Left lung (tissue), 10 donors: ENCODE data around the gene TPSD1. TPM values are rescaled to one million over a fixed set of nuclear protein-coding genes. Genes with fewer than 3 reads are reported as not detected.

ENCODE experiments used
- ATAC-seq: fragments of 200-7000 bp; cut with Tn5 transposase; one replicate; pipeline ENCODE4 v1.9.1; 2020; ENCODE audit warnings: moderate library complexity
- DNase-seq, 4 donors: peaks; one replicate each; pipeline ENCODE4 v3.0.0-alpha.2; 2013 to 2020
- H3K27ac ChIP-seq, 2 donors: fragments of 200-600 bp; sonication (generic) in 1 of 2; one replicate each; pipeline versions ENCODE4 v1.5.0 to v1.8.0; 2020 to 2021
- H3K27me3 ChIP-seq, 2 donors: fragments of 200-600 bp; sonication (generic) in 1 of 2; one replicate each; pipeline versions ENCODE4 v1.5.0 to v1.8.0; 2020 to 2021
- H3K36me3 ChIP-seq, 2 donors: fragments of 200-600 bp; sonication (generic) in 1 of 2; one replicate each; pipeline versions ENCODE4 v1.5.0 to v1.8.0; 2020 to 2021
- H3K4me1 ChIP-seq, 2 donors: fragments of 200-600 bp; one replicate each; pipeline ENCODE4 v1.8.0; 2021
- H3K4me3 ChIP-seq, 2 donors: fragments of 200-600 bp; sonication (generic) in 1 of 2; one replicate each; pipeline versions ENCODE4 v1.5.0 to v1.8.0; 2020 to 2021; ENCODE audit warnings: mild to moderate bottlenecking in 1 of 2
- H3K9me3 ChIP-seq, 2 donors: fragments of 200-600 bp; sonication (generic) in 1 of 2; one replicate each; pipeline versions ENCODE4 v1.5.0 to v1.8.0; 2020 to 2021
- intact Hi-C, 2 donors: fragments of 100-400 bp; cut with DNase I; formaldehyde crosslinking; loops; one replicate each; pipeline versions ENCODE4 v1.11.2 to v1.14.2; 2022
- polyA plus RNA-seq, 6 donors: library from polyadenylated mRNA; unstranded; fragments of 120-200 nt; gene quantifications; one replicate each; pipeline ENCODE4 v1.2.1, GENCODE V29; 2013; ENCODE audit not compliant: insufficient read length in 6 of 6
- total RNA-seq, 2 donors: library from RNA; stranded (reverse); fragmentation: NEBNext Ultra II Directional; extraction: Animal tissue kit (Norgen Biotek cat#: 25700); gene quantifications; one replicate each; pipeline ENCODE4 v1.2.1, GENCODE V29; 2021
- TF ChIP-seq, protein P1 (sequence below), 2 donors: fragments of 200-600 bp; sonication (generic) in 1 of 2; IDR thresholded peaks; one replicate each; pipeline versions ENCODE4 v1.5.0 to v1.8.0; 2021; ENCODE audit warnings: antibody characterized with exemption in 2 of 2
- donor health status: DM: no; HTN: yes; CAD: no.
- donor health status: DM: no; HTN: no; CAD: no.

Gene TPSD1
- total and polyA plus RNA-seq, 8 donors = 0.37 TPM; not detected in 7

DNA sequence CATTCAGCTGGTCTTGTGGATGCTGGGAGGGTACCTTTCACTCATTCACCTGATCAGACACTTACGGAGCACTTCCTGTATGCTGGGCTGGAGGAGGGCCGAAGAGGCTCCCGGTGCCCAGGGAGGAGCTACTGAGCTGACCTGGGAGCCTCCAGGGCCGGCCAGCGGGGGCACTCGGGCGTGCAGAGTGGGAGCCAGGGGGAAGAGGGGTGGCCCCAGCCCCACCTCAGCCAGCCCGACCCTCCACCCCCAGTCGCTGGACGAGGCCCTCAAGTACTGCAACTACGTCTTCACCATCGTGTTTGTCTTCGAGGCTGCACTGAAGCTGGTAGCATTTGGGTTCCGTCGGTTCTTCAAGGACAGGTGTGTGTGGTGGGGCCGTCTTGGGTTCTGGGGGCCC is 41.1 kb upstream of the TPSD1 start:
- TF ChIP-seq, protein P1, sequence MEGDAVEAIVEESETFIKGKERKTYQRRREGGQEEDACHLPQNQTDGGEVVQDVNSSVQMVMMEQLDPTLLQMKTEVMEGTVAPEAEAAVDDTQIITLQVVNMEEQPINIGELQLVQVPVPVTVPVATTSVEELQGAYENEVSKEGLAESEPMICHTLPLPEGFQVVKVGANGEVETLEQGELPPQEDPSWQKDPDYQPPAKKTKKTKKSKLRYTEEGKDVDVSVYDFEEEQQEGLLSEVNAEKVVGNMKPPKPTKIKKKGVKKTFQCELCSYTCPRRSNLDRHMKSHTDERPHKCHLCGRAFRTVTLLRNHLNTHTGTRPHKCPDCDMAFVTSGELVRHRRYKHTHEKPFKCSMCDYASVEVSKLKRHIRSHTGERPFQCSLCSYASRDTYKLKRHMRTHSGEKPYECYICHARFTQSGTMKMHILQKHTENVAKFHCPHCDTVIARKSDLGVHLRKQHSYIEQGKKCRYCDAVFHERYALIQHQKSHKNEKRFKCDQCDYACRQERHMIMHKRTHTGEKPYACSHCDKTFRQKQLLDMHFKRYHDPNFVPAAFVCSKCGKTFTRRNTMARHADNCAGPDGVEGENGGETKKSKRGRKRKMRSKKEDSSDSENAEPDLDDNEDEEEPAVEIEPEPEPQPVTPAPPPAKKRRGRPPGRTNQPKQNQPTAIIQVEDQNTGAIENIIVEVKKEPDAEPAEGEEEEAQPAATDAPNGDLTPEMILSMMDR (IDR thresholded peaks at IDR 0.05) = no peak
- Histone ChIP-seq H3K9me3 (no peaks in the 10 kb centered on the region), H3K36me3 (no peaks in the 10 kb centered on the region), H3K27ac (no peak overlapping the region), H3K4me3 (no peak overlapping the region), H3K27me3 (peaks cover 0 to 25% of the 10 kb centered on the region in 2 donors), H3K4me1 (no peaks in the 10 kb centered on the region)
- DNase-seq = no peak
- ATAC-seq = no peak
- intact Hi-C loops = no loop called here

- intact Hi-C loops = no loop called here
Observed at GRCh38 chr16:1215574-1216295, 40.1 kb upstream of the TPSD1 start.

DNA sequence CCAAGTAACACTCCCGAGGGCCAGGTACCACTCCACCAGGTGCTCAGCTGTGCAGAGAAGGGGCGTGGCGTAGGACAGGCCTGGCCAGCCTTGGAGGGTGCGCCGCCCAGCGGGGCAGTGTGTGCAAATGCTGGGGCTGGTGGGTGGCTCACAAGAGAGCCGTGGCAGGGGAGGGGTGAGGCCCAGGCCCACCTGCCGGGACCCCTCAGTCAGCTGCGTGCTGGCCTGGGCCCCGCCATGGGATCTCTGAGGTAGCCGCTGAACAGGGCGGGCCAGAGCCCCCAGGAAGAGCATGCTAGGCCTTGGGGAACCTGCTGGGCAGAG is 39.6 kb upstream of the TPSD1 start:
- intact Hi-C loops = no loop called here
- no peak overlapping the region for H3K27ac ChIP-seq
- ATAC-seq (peak; percentile 57), DNase-seq (no peak)
- H3K4me1 ChIP-seq = no peaks in the 10 kb centered on the region
- TF ChIP-seq, protein P1 (IDR thresholded peaks at IDR 0.05) = no peak
- H3K27me3 ChIP-seq = peaks cover 0 to 20% of the 10 kb centered on the region in 2 donors
- no peaks in the 10 kb centered on the region for H3K36me3 ChIP-seq
- H3K4me3 ChIP-seq = no peak overlapping the region
- H3K9me3 ChIP-seq = no peaks in the 10 kb centered on the region

More at GRCh38 chr16:1215574-1216295, 40.1 kb upstream of the TPSD1 start:
- peaks cover 0 to 22% of the 10 kb centered on the region in 2 donors for H3K27me3 ChIP-seq
- no peak overlapping the region for H3K27ac ChIP-seq
- ATAC-seq (no peak), DNase-seq (no peak)
- no peaks in the 10 kb centered on the region for H3K4me1 ChIP-seq
- H3K36me3 ChIP-seq = no peaks in the 10 kb centered on the region
- no peak overlapping the region for H3K4me3 ChIP-seq
- no peaks in the 10 kb centered on the region for H3K9me3 ChIP-seq
- TF ChIP-seq, protein P1 (IDR thresholded peaks at IDR 0.05) = no peak

- Histone ChIP-seq H3K27me3 (peaks cover 0 to 22% of the 10 kb centered on the region in 2 donors), H3K9me3 (no peaks in the 10 kb centered on the region), H3K4me3 (no peak overlapping the region), H3K27ac (no peak overlapping the region), H3K4me1 (no peaks in the 10 kb centered on the region), H3K36me3 (no peaks in the 10 kb centered on the region)
- TF ChIP-seq, protein P1 (IDR thresholded peaks at IDR 0.05) = no peak
- DNase-seq = no peak
- ATAC-seq = no peak
- intact Hi-C loops = no loop called here
Observed at GRCh38 chr16:1216681-1217400, 39.0 kb upstream of the TPSD1 start.

- H3K9me3 ChIP-seq = no peaks in the 10 kb centered on the region
Observed at GRCh38 chr16:1217526-1217925, 38.3 kb upstream of the TPSD1 start.

More at GRCh38 chr16:1217526-1217925, 38.3 kb upstream of the TPSD1 start:
- DNase-seq (no peak), ATAC-seq (no peak)
- H3K27me3 ChIP-seq = peaks cover 0 to 28% of the 10 kb centered on the region in 2 donors
- intact Hi-C loops = no loop called here
- no peak overlapping the region for H3K27ac ChIP-seq
- H3K36me3 ChIP-seq = no peaks in the 10 kb centered on the region
- TF ChIP-seq, protein P1 (IDR thresholded peaks at IDR 0.05) = no peak
- H3K4me3 ChIP-seq = no peak overlapping the region
- H3K4me1 ChIP-seq = no peaks in the 10 kb centered on the region
